SK-N-MC (cell line): ENCODE measurements around the gene DNAJC17.

ENCODE experiments used
- EZH2 ChIP-seq: fragments of 200-600 bp; sonication (generic); IDR thresholded peaks from one replicate; pipeline ENCODE4 v1.6.1; 2017; ENCODE audit warnings: antibody characterized with exemption
- POLR2AphosphoS5 ChIP-seq: IDR thresholded peaks from 2 replicates; pipeline ENCODE4 v1.6.1; 2012; ENCODE audit warnings: mild to moderate bottlenecking, low read depth, low read length, borderline replicate concordance

DNA sequence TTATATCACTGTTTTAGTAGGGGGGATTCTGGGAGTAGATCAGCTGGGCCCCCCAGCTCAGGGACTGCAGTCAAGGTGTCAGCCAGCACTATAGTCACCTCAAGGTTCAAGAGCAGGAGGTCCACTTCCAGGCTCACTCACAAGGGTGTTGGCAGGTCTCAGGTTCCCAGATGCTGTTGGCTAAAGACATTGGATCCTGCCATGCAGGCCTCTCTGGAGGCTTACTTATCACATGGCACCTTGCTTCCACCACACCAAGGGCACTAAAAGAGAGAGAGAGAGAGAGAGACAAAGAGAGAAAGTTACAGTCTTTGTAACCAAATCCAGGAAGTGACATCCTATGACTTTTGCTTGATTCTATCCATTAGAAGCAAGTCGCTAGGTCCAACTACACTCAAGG is 28.7 kb upstream of the DNAJC17 start:
- TF ChIP-seq EZH2, result no peak
- no peak for TF ChIP-seq POLR2AphosphoS5
